OCI-LY1 (cell line): ENCODE measurements around the gene EBF3.

Source experiments
- H2AFZ ChIP-seq: fragments of 200-600 bp; sonication (generic), shearing (Covaris generic); 2 replicates; pipeline ENCODE4 v1.6.0; 2014; ENCODE audit warnings: antibody characterized with exemption, mild to moderate bottlenecking, low read length
- H3F3A ChIP-seq: fragments of 200-600 bp; sonication (generic), shearing (Covaris generic); 2 replicates; pipeline ENCODE4 v1.6.0; 2014; ENCODE audit warnings: mild to moderate bottlenecking, antibody characterized with exemption, low read length, moderate library complexity; ENCODE audit not compliant: insufficient read depth
- H3K27ac ChIP-seq: fragments of 200-600 bp; sonication (generic); 2 replicates; pipeline ENCODE4 v1.5.1; 2014; ENCODE audit warnings: low read length, mixed run types, mild to moderate bottlenecking, low read depth; ENCODE audit not compliant: poor library complexity, severe bottlenecking
- H3K27me3 ChIP-seq: fragments of 200-600 bp; sonication (generic); 2 replicates; pipeline ENCODE4 v1.6.0; 2014; ENCODE audit warnings: antibody characterized with exemption, mild to moderate bottlenecking, low read length, moderate library complexity; ENCODE audit not compliant: insufficient read depth
- H3K36me3 ChIP-seq: fragments of 200-600 bp; sonication (generic); 2 replicates; pipeline ENCODE4 v1.6.1; 2014; ENCODE audit warnings: mild to moderate bottlenecking, antibody characterized with exemption, low read length, moderate library complexity, mixed read lengths; ENCODE audit not compliant: insufficient read depth
- H3K4me1 ChIP-seq: fragments of 200-600 bp; sonication (generic); 2 replicates; pipeline ENCODE4 v1.5.1; 2014; ENCODE audit warnings: mild to moderate bottlenecking, low read length, moderate library complexity; ENCODE audit not compliant: insufficient read depth, severe bottlenecking
- H3K4me2 ChIP-seq: fragments of 200-600 bp; sonication (generic), shearing (Covaris generic); 2 replicates; pipeline ENCODE4 v1.6.1; 2014; ENCODE audit warnings: low read length
- H3K4me3 ChIP-seq: fragments of 200-600 bp; sonication (generic); 2 replicates; pipeline ENCODE4 v1.5.1; 2014; ENCODE audit warnings: low read length, low read depth, mild to moderate bottlenecking, mixed read lengths; ENCODE audit not compliant: poor library complexity, severe bottlenecking
- H3K79me2 ChIP-seq: fragments of 200-600 bp; shearing (Covaris generic); 2 replicates; pipeline ENCODE4 v1.6.1; 2016; ENCODE audit warnings: mixed run types, low read length, mixed read lengths; ENCODE audit not compliant: insufficient read depth
- H3K9ac ChIP-seq: fragments of 200-600 bp; sonication (generic), shearing (Covaris generic); 2 replicates; pipeline ENCODE4 v1.6.1; 2014; ENCODE audit warnings: mild to moderate bottlenecking, low read length, mixed read lengths
- H3K9me2 ChIP-seq: fragments of 200-600 bp; sonication (generic), shearing (Covaris generic); 2 replicates; pipeline ENCODE4 v1.6.1; 2014; ENCODE audit warnings: low read depth, mild to moderate bottlenecking, low read length, mixed read lengths
- H3K9me3 ChIP-seq: fragments of 200-600 bp; shearing (Covaris generic); 2 replicates; pipeline ENCODE4 v1.6.1; 2014; ENCODE audit warnings: low read length, mixed read lengths
- H4K20me1 ChIP-seq: fragments of 200-600 bp; sonication (generic), shearing (Covaris generic); 2 replicates; pipeline ENCODE4 v1.6.0; 2016; ENCODE audit warnings: mild to moderate bottlenecking, low read length; ENCODE audit not compliant: insufficient read depth
- EZH2 ChIP-seq: fragments of 200-600 bp; sonication (generic), shearing (Covaris generic); IDR thresholded peaks from 2 replicates; pipeline ENCODE4 v1.8.0; 2017; ENCODE audit warnings: borderline replicate concordance, mixed run types, mild to moderate bottlenecking, antibody characterized with exemption, low read length, moderate library complexity, mixed read lengths
- TF ChIP-seq, protein P1 (sequence below): fragments of 200-600 bp; sonication (generic), shearing (Covaris generic); IDR thresholded peaks from 2 replicates; pipeline ENCODE4 v1.5.1; 2017; ENCODE audit warnings: mild to moderate bottlenecking, antibody characterized with exemption, low read length, moderate library complexity, mixed read lengths

Gene EBF3

DNA sequence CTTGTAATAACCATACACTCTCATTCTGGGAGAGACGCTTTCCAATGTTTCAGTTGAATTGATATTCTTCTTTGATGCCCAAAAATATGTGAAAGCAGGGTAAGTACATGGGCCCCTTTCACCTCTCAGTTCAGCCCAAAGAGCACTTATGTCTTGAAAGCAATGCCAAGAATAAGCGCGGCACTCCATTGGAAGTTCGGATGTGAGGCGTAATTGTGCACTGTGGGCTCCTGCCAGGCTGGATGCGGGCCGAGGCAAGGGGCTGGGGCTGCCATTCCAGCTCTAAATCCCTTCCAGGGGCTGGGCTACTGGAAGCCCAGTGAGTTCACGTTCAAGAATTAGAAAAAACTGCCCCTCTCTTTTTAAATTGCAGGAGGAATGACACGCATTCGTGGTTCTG is 113.8 kb downstream of the EBF3 start:
- Histone ChIP-seq H3K9me2 (no peaks in the 10 kb centered on the region), H3K9me3 (no peaks in the 10 kb centered on the region), H3K4me2 (no peak overlapping the region), H3K27me3 (peaks cover 14% of the 10 kb centered on the region; the same call in 1 of the 2 replicates), H3K9ac (no peak overlapping the region), H3K79me2 (no peaks in the 10 kb centered on the region), H3K36me3 (no peaks in the 10 kb centered on the region), H3F3A (no peaks in the 10 kb centered on the region), H3K4me1 (no peaks in the 10 kb centered on the region), H4K20me1 (no peaks in the 10 kb centered on the region), H3K4me3 (no peak overlapping the region), H3K27ac (no peak overlapping the region), H2AFZ (no peak overlapping the region)
- TF ChIP-seq EZH2: no peak
- TF ChIP-seq, protein P1, sequence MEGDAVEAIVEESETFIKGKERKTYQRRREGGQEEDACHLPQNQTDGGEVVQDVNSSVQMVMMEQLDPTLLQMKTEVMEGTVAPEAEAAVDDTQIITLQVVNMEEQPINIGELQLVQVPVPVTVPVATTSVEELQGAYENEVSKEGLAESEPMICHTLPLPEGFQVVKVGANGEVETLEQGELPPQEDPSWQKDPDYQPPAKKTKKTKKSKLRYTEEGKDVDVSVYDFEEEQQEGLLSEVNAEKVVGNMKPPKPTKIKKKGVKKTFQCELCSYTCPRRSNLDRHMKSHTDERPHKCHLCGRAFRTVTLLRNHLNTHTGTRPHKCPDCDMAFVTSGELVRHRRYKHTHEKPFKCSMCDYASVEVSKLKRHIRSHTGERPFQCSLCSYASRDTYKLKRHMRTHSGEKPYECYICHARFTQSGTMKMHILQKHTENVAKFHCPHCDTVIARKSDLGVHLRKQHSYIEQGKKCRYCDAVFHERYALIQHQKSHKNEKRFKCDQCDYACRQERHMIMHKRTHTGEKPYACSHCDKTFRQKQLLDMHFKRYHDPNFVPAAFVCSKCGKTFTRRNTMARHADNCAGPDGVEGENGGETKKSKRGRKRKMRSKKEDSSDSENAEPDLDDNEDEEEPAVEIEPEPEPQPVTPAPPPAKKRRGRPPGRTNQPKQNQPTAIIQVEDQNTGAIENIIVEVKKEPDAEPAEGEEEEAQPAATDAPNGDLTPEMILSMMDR: no peak

DNA sequence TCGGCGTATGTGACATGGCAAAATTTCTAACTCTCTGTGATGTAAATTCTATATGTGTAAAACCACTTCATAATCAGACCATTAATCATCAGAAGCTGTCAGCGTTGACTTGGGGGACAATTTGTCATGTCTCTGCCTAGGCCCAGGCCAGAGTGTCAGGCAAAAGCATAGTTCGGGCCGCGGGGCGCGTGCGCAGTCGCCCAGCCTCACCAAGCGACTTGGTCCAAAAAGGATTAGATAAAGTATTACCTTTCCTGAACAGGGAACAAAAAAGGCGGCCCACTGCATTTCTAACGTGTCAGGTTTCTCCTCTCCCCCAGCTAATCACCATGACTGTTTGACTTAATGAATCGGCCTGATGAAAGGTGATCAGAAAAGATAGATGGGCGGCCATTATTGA is 114.2 kb downstream of the EBF3 start:
- Histone ChIP-seq H3K79me2 (no peaks in the 10 kb centered on the region), H3K9ac (no peak overlapping the region), H4K20me1 (no peaks in the 10 kb centered on the region), H2AFZ (no peak overlapping the region), H3K27me3 (peaks cover 10% of the 10 kb centered on the region; the same call in 1 of the 2 replicates), H3K27ac (no peak overlapping the region), H3K36me3 (no peaks in the 10 kb centered on the region), H3F3A (no peaks in the 10 kb centered on the region), H3K4me3 (no peak overlapping the region), H3K9me2 (no peaks in the 10 kb centered on the region), H3K9me3 (no peaks in the 10 kb centered on the region), H3K4me2 (no peak overlapping the region), H3K4me1 (no peaks in the 10 kb centered on the region)
- TF ChIP-seq, protein P1: no peak
- no peak for TF ChIP-seq EZH2

DNA sequence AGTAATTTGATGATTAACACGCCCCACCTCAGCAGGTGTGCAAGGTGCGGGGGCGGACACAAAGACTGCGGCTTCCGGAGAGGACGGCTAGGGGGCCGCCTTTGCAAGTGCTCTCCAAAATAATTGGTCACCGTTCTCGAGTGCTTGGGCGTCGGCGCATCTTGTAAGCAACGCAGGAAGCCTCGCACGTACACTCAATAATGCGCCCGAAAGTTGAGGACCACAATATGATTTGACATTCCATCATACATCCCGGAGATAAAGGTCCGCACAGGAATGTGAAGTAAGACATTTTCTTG is 114.7 kb downstream of the EBF3 start:
- Histone ChIP-seq H3K4me1 (no peaks in the 10 kb centered on the region), H3K9me3 (no peaks in the 10 kb centered on the region), H3K4me2 (no peak overlapping the region), H3K27me3 (0 out of 2 replicates have a peak, but pooled peaks cover 8% of the 10 kb centered on the region), H2AFZ (no peak overlapping the region), H3K9ac (no peak overlapping the region), H3K79me2 (no peaks in the 10 kb centered on the region), H3K27ac (no peak overlapping the region), H4K20me1 (no peaks in the 10 kb centered on the region), H3K9me2 (no peaks in the 10 kb centered on the region), H3K4me3 (no peak overlapping the region), H3F3A (no peaks in the 10 kb centered on the region), H3K36me3 (no peaks in the 10 kb centered on the region)
- TF ChIP-seq EZH2: no peak
- TF ChIP-seq, protein P1: no peak
